ENCODE data around the gene DSG3.

DNA sequence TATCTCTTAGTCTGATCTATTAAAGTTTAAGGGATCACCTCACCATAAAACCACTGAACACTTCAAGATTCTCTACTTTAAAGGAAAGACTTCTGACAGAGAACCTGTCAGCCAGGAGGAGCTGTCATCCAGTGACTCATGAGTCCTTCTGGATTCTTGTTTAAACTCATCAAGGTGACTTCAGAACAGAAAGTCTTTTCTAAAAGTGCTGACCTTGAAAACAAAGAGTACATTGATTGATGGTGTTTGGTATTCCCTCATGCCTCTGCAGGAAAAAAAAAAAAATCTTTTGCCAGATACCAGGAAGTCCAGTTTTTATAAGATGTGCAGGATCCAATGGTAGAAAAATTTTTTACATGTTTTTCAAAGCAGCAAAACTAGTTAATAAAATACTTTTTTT lies 62.8 kb downstream of the DSG3 start:
- TF ChIP-seq CTCF (conservative IDR thresholded peaks at IDR 0.05; ENCODE audit: low read length) (no peak), EZH2phosphoT487 (IDR thresholded peaks at IDR 0.05; ENCODE audit: borderline replicate concordance) (no peak)

Data from Loucy (cell line).